C4-2B (cell line): ENCODE measurements around the gene RAP1GAP.

Source experiments
- H3K27ac ChIP-seq: fragments of 450-650 bp; 2 replicates; pipeline ENCODE4 v1.5.1; 2017
- CTCF ChIP-seq: fragments of 450-650 bp; conservative IDR thresholded peaks from 2 replicates; pipeline ENCODE4 v1.5.1; 2017; ENCODE audit warnings: mild to moderate bottlenecking
- ZFX ChIP-seq: fragments of 450-650 bp; IDR thresholded peaks from 2 replicates; pipeline ENCODE4 v1.6.1; 2017

RAP1GAP gene

GRCh38 chr1:21589618-21590017 is 79.5 kb downstream of the RAP1GAP start:
- TF ChIP-seq CTCF (no peak), ZFX (no peak)
- H3K27ac ChIP-seq: no peak overlapping the region

- TF ChIP-seq ZFX (no peak), CTCF (no peak)
- no peak overlapping the region for H3K27ac ChIP-seq
Measured at GRCh38 chr1:21587602-21587953, 81.6 kb downstream of the RAP1GAP start.

GRCh38 chr1:21586846-21587601 is 82.1 kb downstream of the RAP1GAP start:
- TF ChIP-seq CTCF (no peak), ZFX (no peak)
- H3K27ac ChIP-seq: no peak overlapping the region

GRCh38 chr1:21586222-21586621 is 82.9 kb downstream of the RAP1GAP start:
- TF ChIP-seq CTCF (no peak), ZFX (no peak)
- H3K27ac ChIP-seq: no peak overlapping the region

GRCh38 chr1:21585037-21585436 is 84.1 kb downstream of the RAP1GAP start:
- H3K27ac ChIP-seq: no peak overlapping the region
- TF ChIP-seq ZFX: no peak
- TF ChIP-seq CTCF: no peak

GRCh38 chr1:21584096-21584495 is 85.1 kb downstream of the RAP1GAP start:
- TF ChIP-seq ZFX: no peak
- TF ChIP-seq CTCF: no peak
- no peak overlapping the region for H3K27ac ChIP-seq

- no peak overlapping the region for H3K27ac ChIP-seq
- no peak for TF ChIP-seq ZFX
- no peak for TF ChIP-seq CTCF
Measured at GRCh38 chr1:21579791-21580190, 89.4 kb downstream of the RAP1GAP start.
